Measurements from ENCODE around the gene ADCY4.
"Not testable (repeated sequence)": the region's sequence is repeated elsewhere in the genome, so short reads cannot be mapped to it uniquely, and the experiment has no call there.

ADCY4 gene

DNA sequence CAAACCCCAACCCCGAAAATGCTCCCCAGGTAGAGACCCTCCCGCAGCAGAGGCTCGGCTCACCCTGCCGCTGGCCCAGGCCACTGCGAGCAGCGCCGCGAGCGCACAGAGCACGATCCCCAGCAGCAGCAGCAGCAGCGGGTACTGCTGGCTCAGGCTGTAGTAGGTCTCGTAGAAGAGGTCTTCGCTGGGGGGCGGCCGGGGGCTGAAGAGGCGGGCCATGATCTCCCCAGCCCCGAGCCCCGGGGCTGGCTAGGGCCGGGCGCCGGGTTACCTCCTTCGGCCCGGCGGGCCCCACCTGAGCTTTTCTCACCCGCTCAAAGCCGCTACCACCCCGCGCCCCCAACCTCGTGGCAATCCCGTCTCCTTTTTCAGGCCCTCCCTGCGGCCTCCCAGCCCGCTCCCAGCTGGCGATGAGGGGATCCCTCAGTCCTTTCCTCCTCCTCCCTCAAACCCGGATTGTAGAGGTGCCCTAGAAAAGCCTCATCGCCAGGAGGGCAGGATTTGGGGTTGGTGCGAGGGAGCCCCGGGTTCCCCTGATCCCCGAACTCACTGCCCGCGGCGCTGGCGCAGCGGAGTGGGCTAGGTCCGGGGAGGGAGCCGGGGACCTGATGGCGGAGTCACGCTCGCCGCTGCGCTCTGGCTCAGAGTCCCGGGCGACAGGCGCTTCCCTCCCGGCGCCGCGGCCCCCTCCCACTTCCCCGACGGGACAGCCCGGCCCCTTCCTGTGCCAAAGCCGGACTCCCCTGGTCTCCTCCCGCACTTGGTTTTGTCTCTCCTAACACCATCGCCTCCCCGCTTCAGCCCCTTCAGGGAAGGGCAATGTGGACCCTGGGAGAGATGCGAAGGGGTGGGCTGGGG is at the start of gene ADCY4:
ADCY4 (minus strand) TSS at position 641 of the 861 bp plus-strand sequence; CDS start at position 222, 419 bp downstream.
- DNase-seq (ENCODE audit: low read depth in 3 of 3): no peak

DNA sequence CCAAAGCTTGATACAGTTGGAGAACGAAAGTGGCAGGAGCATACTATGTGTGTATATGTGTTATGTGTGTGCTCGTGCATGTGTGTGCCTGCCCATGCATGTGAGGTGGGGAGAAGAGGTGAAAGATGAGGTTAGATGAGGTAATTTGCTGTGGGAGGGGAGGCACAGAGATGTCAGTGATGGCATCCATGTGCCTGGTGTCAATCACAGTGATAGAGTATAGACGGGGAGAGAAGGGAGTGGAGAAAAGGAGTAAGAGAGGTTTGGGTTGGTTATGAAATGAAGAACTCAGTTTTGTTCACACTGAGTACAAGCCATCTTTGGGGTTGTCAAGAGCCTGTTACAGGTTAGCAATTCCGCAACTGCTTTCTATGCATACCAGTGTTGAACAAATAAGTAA is 49.3 kb upstream of the ADCY4 start:
- DNase-seq (ENCODE audit: low read depth in 3 of 3): no peak

DNA sequence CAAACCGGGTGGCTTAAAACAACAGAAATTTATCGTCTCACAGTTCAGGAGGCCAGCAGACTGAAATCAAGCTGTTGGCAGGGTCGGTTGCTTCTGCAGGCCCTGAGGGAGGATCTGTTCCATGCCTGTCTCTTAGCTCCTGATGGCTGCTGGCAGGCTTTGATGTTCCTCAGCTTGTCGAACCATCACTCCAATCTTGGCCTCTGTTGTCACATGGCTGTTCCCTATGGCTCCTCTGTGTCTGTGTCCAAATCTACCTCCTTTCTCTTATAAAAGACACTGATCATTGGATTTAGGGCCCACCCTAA is 47.1 kb upstream of the ADCY4 start:
- DNase-seq (ENCODE audit: low read depth in 3 of 3): no peak

DNA sequence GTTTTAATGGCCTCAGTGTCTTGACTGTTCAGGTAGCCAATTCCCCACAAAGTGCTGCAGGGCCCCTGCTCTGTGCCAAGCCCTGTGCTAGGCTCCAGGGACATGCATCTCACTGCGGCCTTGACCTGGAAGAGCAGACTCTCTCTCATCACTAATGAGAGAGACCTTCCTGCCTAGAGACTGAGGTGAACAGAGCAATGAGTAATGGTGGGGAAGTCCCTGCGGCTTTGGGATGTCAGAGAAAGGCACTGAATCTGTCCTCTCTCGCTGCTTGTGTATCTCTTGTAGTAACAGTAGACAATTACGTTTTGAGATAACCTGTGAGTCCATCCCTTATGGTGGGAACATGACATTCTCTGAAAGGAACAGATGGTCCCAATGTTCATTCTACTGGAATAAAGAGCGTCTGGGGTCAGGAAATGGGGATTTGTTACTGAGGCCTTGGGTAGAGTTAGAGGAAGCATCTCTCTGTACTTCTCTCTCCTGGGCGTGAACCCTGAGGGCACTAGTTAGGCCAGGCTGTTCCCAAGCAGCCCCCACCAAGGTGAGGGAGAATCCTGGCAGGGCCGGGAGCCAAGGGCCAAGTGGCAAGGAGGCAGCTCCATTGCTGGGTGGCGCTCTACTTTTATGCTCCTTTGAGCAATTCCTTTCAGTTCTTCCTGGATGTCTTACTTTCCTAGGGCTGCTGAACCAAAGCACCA is 46.6 kb upstream of the ADCY4 start:
- DNase-seq (ENCODE audit: low read depth in 3 of 3): no peak

DNA sequence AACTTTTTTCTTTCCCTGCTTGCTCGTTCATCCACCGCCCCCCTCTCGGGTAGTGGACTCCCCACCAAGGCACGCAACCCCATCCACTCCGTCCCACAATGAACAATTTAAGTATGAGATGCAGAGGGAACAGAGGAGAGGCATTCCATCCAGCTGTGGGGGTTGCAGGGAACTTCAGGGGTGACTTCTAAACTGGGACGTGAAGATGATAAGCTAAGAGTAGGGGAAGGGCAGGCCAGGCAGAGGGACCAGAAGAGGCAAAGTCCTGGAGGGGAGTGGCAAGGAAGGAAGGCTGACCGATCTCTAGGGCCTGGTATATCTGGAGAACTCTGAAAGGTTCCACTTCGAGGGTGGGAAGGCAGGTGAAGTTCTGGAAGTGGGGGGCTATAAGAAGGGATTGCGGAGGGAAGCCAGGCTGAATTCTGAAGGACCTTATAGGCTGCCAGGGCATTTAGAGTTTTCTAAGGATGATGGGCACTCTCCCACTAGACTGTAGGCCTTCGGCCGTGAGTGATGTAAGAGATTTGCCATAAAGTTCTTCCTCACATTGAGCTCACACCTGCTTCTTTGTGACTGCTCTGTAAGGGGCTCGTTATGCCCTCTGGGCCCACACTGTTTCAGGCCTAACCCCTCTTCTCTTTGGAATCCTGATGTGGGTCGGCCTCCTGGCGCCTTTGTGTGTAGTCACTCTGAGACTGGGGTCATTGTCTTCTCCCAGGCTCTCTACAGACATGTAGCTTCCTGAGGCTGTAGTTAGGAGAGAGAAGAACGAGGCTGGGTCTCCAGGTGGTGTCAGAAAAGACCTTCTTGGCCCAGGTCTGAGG is 45.2 kb upstream of the ADCY4 start:
- no peak for DNase-seq (ENCODE audit: low read depth in 3 of 3)

DNA sequence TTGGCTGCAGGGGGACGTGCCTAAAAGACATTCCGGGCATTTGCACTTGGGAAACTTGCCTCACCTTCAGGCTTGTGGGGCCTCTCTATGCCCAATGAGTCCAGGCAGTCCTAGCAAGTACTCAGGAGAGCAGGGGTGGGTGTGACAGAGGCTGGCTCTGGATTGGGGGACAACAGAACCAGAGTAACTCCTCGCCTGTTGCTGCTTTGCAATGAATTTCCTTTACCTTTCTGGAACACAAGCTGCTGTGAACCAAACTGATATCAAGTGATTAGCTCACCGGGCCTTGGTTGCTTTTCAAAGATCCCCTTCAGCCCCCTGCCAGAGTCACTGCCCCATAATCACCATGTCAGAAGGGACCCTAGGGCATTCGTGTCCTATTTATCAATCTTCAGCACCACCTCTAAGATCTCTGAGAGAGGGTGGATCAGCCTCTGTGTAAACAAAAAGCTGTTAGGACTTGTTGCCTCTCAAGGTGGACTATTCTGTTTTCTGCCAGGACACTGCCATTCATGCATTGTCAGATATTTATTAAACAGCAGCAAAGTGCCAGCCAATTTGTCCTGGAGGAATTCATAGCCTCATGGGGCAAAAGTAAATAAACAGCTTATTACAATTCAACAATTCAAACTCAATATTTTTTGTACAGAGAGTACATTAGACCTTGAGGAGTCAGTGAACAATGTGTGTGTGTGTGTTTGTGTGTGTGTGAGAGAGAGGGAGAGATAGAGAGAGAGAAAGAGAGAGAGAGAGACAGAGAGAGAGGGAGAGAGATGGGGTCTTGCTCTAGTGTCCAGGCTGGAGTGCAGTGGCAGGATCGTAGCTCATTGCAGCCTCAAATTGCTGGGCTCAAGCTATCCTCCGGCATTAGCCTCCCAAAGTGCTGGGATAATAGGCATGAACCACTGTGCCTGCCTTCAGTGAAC is 44.4 kb upstream of the ADCY4 start:
- no peak for DNase-seq (ENCODE audit: low read depth in 3 of 3)

DNA sequence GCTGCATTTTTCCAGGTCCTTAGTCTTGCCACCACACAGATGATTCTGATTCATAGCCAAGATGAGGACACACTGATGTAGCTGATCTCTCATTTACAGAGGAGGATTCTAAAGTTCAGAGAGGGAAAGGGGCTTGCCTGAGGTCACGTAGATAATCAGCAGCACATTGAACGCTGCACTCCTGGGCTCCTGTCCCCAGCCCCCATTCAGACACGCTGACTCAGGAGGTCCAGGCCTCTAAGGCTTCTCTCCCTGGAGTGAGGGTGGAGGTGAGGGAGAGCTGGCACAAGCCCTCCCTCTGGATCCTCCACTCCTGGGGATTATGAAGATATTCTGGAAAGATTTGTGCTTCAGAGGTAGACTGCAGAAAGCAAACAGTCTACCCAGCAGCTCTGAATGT is 43.5 kb upstream of the ADCY4 start:
- DNase-seq (ENCODE audit: low read depth in 3 of 3): no peak

DNA sequence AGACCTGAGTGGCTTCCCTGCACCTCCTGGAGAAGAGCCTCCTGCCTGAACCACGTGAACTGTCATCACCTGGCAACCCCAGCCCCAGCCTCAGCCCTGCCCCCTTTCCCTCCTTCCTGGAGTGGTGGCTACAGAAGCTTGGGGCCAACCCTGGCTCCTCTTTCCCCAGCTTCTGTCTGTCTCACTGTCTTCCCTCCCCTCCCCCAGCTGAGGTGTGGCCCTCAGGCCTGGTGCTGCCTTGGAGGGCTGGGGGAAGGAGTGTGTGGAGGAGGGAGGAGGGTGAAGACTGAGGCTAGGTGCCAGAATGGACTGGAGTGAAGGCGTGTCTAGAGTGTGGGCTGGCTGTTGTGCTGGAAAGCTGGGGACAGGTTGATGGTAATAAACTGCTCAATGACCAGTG is 42.8 kb upstream of the ADCY4 start:
- DNase-seq (ENCODE audit: low read depth in 3 of 3): no peak

DNA sequence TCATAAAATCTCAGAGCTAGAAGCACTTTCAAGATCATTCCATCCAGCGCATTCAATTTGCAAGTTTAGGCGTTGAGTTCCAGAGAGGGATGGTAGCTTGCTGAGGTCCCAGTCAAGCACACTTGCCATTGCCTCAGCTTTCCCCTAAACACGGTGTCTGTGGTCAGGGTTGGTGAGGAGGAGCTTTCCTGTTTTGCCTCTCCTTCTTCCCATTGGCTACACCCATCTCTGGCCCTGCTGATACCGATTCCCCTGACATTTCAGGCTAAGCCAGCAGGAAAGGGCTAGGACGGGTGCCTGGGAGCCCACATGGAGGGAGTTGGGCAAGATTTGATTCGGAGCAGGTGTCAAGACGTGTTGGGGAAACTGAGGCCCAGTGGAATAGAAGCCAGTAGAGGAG is 42.3 kb upstream of the ADCY4 start:
- no peak for DNase-seq (ENCODE audit: low read depth in 3 of 3)

DNA sequence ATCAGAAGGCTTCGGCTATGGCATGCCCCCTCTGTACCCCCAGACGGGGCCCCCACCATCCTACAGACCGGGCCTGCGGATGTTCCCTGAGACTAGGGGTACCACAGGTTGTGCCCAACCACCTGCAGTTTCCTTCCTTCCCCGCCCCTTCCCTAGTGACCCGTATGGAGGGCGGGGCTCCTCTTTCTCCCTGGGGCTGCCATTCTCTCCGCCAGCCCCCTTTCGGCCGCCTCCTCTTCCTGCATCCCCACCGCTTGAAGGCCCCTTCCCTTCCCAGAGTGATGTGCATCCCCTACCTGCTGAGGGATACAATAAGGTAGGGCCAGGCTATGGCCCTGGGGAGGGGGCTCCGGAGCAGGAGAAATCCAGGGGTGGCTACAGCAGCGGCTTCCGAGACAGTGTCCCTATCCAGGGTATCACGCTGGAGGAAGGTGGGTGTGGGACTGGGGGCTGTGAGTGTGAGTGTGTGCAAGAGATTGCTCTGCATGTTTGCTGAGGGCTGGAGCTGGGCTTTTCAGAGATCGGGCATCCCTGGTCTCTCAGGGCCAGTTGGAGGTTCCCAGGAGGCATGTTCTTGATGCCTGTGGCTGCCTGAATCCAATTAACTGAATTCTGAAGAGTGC is 41.7 kb upstream of the ADCY4 start:
- no peak for DNase-seq (ENCODE audit: low read depth in 3 of 3)

DNA sequence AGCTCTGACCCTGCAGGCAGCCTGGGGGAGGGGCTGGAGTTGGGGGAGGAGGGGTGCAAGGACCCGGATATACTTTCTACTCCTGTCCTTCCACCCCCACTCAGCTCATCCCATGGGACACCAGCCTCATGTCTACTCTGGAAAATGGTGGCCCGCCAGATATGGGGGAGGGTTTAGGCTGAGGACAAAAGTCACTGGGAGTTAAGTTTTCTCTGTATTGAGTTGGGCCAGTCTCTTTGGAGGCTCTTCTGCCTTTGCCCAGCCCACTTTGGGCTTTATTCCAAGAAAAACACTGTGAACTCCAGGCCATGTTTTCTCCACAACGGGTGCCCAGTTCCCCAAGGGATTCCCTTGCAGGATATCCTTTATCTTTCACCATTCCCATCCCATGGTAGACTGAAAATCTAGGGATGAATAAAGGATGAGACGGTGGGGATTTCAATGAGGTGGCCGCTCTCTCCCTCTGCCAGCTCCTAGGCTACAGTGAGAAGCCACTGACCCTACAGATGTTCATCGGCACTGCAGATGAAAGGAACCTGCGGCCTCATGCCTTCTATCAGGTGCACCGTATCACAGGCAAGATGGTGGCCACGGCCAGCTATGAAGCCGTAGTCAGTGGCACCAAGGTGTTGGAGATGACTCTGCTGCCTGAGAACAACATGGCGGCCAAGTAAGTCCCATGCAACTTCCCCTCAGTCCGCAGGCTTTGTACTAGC is 38.0 kb upstream of the ADCY4 start:
- DNase-seq (ENCODE audit: low read depth in 3 of 3): no peak

DNA sequence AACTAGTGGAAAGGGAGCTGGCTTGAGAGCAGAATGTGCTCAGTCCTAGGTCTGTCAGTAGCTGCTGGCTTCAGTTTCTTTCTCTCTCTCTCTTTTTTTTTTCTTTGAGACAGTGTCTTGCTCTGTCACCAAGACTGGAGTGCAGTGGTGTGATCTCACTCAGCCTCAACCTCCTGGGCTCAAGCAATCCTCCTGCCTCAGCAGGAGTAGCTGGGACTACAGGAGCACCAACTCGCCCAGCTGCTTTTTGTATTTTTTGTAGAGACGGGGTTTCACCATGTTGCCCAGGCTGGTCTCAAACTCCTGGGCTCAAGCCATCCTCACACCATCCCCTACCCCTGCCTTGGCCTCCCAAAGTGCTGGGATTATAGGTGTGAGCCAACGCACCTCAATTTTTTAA is 36.7 kb upstream of the ADCY4 start:
- DNase-seq (ENCODE audit: low read depth in 3 of 3): not testable (repeated sequence)

DNA sequence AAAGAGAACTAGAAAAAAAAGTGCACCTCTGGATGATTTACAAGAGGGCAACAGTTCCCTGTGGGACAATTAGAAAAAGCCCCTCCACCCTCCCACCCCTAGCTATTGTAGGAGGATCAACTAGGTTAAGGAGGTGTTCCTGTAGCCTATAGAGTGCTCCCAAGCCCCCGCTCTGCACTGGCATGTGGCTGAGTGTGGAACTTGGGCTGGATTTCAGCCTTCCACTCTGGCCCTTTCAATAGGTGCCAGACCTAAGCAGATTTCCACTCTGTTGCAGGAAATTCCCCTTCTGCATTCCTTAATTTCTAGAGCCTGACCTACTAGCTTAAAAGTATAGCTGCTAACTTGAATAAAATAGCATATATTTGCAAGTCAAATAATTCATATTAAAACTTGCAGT is 35.9 kb upstream of the ADCY4 start:
- DNase-seq (ENCODE audit: low read depth in 3 of 3): no peak

DNA sequence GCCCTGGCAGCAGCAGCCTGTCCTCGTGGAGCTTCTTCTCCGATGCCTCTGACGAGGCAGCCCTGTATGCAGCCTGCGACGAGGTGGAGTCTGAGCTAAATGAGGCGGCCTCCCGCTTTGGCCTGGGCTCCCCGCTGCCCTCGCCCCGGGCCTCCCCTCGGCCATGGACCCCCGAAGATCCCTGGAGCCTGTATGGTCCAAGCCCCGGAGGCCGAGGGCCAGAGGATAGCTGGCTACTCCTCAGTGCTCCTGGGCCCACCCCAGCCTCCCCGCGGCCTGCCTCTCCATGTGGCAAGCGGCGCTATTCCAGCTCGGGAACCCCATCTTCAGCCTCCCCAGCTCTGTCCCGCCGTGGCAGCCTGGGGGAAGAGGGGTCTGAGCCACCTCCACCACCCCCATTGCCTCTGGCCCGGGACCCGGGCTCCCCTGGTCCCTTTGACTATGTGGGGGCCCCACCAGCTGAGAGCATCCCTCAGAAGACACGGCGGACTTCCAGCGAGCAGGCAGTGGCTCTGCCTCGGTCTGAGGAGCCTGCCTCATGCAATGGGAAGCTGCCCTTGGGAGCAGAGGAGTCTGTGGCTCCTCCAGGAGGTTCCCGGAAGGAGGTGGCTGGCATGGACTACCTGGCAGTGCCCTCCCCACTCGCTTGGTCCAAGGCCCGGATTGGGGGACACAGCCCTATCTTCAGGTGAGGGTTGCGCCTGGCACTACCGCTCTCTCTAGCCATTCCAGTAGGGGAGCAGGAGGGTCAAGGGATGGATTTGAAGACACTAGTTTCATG is 35.2 kb upstream of the ADCY4 start:
- no peak for DNase-seq (ENCODE audit: low read depth in 3 of 3)

DNA sequence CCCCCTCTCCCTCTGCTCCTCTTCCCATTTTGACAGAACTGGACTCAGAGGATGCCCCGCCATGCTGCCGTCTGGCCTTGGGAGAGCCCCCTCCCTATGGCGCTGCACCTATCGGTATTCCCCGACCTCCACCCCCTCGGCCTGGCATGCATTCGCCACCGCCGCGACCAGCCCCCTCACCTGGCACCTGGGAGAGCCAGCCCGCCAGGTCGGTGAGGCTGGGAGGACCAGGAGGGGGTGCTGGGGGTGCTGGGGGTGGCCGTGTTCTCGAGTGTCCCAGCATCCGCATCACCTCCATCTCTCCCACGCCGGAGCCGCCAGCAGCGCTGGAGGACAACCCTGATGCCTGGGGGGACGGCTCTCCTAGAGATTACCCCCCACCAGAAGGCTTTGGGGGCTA is 34.6 kb upstream of the ADCY4 start:
- no peak for DNase-seq (ENCODE audit: low read depth in 3 of 3)

DNA sequence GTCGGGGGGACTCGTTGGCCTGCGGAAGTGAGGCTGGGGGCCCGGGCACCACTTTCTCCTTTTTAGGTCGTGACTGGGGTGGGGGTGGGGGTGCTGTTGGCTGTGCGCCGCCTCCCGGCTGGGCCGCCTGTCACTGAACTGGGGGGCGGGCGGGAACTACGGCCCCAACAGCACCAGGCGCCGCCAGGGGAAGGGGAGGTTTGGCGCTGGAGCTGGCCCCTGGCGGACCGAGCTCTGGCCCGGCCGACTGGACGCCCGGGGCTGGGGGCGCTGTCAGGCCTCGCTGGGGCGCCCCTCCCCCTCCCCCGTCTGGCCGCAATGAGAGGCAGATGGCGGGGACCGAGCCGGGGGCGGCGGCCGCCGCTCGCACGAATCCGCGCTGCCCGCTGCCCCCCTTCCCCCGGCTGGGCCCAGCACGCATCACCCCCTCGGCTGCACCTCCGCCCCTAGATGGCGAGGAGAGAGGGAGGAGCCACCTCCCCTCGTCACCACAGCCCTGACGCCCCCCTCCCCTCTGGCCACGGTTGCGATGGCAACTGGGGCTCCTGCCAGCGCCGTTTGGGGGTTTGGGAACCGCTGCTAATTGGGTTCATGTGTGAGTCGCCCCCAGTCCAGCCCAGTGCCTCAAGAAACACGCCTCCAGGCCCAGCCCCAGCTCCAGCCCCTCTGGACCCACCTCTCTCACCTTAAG is 33.8 kb upstream of the ADCY4 start:
- DNase-seq (ENCODE audit: low read depth in 3 of 3): no peak

DNA sequence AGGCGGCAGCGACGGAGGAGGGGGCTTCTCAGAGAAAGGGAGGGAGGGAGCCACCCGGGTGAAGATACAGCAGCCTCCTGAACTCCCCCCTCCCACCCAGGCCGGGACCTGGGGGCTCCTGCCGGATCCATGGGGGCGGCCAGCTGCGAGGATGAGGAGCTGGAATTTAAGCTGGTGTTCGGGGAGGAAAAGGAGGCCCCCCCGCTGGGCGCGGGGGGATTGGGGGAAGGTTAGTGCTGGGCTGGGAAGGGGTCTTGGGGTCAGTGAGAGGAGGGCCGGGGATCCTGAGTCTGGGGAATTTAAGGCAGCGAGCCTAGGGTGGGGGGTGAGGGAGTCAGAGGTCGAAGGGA is 33.3 kb upstream of the ADCY4 start:
- no peak for DNase-seq (ENCODE audit: low read depth in 3 of 3)

DNA sequence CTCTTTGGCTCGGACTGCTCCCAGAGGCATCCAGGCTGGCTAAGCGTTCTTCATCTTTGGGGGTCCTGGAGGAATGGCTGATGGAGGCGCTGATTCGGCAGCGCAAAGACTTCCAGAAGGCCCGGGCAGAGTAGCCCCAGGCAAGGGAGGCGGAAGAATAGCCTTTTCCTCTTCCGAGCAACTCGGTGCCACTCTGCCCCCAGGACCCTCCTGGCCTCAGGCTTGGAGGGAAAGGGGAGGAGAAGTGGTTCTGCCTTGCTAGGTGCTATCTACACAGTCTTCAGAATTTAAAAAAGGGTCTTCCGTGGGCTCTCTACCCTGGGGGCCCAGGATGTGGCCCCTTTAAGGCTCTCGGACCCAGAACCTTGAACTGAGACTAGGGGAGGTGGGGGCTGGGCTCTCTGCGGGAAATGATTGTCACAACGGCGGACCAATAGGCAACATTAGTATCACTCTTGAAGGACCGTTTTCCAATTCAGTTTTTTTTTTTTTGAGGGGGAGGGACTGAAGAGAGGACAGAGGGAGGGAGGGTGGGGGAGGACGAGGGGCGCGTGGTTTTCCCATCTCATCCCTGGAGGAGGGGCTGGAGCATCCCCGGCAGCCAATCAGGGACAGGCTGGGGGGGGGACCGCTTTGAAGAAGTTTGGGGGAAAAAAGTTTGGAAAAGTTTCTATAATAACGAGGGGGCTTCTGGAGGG is 32.8 kb upstream of the ADCY4 start, which contains the start of gene NFATC4:
NFATC4 (plus strand) TSS at position 671 of the 698 bp plus-strand sequence. CDS start 157 bp downstream, outside the sequence.
- DNase-seq (ENCODE audit: low read depth in 3 of 3): no peak

Data from stimulated activated CD4-positive, alpha-beta T cell treated with anti-CD3 and anti-CD28 coated beads, TNF-alpha, amount 100 ng/mL, for 24 hours (primary cell).